Stimulated activated CD8-positive, alpha-beta memory T cell treated with anti-CD3 and anti-CD28 coated beads, Interleukin-4, amount 100 ng/mL, for 1 hour (primary cell): ENCODE data around the gene SP1.
A peak's percentile ranks its signal among the peaks of the same experiment; 100 is the strongest.
"Not testable (repeated sequence)": the region's sequence is repeated elsewhere in the genome, so short reads cannot be mapped to it uniquely, and the experiment has no call there.

ENCODE experiments used
- DNase-seq, 2 donors: peaks; one replicate each; pipeline ENCODE4 v3.0.0-alpha.2; 2020; ENCODE audit warnings: low read depth in 2 of 2, low spot score in 1 of 2

SP1 gene

DNA sequence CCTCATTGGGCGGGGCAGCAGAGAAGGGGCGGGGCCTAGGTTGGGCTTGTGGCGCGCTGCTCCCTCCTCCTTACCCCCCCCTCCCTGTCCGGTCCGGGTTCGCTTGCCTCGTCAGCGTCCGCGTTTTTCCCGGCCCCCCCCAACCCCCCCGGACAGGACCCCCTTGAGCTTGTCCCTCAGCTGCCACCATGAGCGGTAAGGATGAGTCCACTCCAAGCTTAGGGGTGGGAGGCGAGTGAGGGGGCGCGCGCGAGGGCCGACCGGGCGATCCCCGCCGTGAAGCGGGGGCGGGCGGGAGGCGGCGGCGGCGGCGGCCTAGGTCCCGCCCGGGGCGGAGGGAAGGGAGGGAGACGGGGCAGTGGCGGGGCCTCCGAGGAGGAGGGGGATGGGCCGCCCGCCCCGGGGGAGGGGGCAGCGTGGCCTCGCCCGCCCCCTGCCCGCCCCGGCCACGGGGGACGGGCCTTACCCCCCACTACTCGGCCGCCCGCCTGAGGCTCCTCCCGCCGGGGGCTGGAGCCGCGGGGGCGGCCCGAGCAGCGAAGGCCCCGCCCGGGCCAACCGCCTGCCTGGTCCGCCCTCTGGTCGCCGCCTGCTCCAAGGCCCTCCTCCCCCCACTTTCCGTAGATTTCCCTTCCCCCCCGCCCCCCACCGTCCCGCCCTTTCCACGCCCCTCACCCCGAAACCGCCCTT is at the start of gene SP1:
Gene SP1, plus strand, starts transcription at position 73 of the 690 bp plus-strand sequence. Its CDS starts 116 bp downstream, at position 189.
- DNase-seq: peak; percentile 98 to 99

GRCh38 chr12:53330671-53331070 is 49.3 kb upstream of the SP1 start:
- no peak for DNase-seq

DNA sequence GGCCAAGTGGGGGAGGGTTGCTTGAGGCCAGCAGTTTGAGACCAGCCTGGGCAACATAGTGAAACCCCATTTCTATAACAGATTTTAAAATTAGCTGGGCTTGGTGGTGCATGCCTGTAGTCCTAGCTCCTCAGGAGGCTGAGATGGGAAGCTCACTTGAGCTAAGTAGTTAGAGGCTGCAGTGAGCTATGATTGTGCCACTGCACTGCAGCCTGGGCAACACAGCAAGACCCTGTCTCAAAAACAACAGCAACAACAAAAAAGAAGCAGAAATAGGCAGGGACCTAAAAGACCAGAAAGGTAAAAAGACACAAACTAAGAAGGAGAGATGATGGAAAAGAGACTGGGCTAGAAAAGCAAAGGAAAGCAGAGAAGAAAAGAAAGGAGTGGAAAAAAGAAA is 47.6 kb upstream of the SP1 start:
- not testable (repeated sequence) for DNase-seq

GRCh38 chr12:53332744-53333143 is 47.2 kb upstream of the SP1 start:
- DNase-seq: no peak

GRCh38 chr12:53333289-53333688 is 46.7 kb upstream of the SP1 start:
- no peak for DNase-seq

DNA sequence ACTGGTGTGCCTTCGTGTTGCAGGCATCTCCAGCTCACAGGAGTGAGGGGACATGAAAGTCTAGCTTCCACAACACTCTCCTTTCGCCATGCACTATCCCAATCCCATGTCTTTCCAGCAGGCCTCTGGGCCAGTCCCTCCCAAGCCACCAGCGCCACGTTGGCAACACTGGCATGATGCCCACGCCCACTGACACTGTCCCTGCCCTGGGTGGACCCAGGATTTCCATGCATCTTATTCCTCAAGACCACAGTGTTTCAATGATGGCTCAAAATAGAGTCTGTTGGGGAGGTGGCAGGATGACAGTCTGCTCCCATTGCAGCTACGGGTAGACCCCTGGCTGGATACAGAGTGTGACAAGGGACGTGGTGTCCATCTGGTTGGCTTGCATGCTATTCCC is 46.1 kb upstream of the SP1 start:
- no peak for DNase-seq

DNA sequence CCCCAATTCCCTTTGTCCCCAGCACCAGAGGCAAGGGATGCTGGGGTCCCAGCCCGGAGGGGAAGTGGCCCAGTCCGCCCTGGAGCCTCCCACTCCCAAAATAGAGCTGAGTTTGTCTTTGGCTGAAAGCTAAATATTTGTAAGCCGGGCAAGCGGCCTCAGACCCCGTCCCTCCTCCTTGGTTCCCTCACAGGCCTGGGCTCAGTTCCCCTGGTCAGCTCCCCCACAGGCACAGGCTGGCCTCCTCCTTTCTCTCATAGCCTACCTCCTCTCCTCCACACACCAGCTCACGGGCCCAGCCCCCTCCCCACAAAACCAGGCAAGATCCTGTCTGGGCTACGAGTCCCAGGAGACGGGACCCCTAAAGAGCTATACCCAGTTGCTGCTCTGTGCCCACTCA is 45.2 kb upstream of the SP1 start:
- no peak for DNase-seq

DNA sequence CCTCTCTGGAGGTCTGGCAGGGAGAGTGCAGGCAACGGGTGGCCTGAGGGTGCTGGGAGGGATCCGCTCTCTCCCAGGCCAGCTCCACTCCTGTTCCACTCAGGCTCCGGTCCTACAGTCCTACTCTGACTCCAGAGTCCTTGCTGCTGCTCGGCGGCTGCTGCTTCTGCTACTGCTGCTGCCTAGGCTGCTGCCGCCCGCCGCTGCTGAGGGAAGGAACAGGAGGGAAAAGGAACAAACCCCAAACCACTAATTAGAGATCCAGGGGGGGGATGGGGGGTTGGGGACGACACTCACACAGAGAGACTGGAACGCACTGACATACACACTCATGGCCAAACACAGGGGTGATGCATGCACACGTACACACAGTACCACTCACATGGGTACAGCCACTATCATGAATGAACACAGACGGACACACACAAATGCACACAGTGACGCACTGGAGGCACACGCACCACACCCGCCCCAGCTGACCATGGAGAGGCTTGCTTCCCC is 43.7 kb upstream of the SP1 start, which contains the start of gene SP7:
Gene SP7, minus strand, starts transcription at position 174 of the 501 bp plus-strand sequence. CDS start 708 bp downstream, outside the sequence.
- DNase-seq: no peak

DNA sequence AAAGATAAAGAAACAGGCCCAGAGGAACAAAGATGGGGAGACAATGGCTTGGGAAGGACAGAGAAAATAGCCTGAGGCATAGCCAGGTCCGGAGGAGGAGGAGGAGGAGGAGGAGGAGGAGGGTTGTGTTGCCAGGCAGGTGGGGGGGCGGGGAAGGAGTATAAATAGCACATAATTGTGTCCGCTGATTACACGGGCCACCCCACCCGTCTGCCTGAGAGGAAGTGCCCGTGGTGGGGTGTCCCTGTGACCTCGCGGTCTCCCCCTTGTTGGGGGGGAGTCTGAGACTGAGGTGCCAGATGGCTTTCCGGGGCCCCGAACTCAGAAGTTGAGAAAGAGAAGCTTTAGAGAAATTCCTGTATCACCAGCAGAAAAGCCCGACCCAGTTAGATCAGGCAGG is 42.0 kb upstream of the SP1 start:
- DNase-seq: no peak

GRCh38 chr12:53338916-53339315 is 41.1 kb upstream of the SP1 start:
- no peak for DNase-seq

- no peak for DNase-seq
Measured at GRCh38 chr12:53340398-53340797, 39.6 kb upstream of the SP1 start.

GRCh38 chr12:53343449-53343848 is 36.5 kb upstream of the SP1 start:
- DNase-seq: no peak

DNA sequence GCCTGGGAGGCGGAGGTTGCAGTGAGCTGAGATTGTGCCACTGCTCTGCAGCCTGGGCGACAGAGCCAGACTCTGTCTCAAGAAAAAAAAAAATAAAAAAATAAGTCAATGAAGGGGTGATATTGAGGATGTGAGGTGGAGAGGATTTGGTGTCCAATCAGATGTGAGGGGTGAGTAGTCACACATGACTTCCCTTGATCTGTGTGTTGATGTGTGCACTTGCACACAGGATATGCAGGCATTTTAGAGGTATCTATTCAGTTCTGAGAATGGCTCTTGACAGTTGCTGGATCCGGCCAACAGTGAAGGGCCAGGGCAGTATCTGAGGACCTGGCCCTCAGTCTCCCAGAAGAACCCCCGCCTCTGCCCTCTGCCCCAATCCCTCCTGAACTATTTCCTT is 36.0 kb upstream of the SP1 start:
- no peak for DNase-seq

DNA sequence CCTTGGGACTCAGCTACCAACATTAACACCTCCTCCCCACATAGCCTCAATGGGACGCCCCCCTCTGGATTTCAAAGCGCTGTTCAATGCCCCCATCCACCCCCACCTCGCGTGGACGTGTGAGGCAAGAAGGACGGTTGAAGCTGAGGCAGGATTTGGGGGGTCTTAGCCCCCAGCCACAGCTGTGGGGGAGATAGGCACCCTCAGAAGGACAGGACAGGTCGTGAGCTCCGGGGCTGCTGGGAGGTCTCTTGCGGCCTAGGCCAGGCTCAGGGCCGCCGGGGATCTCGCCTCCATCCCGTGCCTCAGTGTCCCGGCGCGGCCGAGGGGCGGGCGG is 35.5 kb upstream of the SP1 start:
- DNase-seq: no peak

DNA sequence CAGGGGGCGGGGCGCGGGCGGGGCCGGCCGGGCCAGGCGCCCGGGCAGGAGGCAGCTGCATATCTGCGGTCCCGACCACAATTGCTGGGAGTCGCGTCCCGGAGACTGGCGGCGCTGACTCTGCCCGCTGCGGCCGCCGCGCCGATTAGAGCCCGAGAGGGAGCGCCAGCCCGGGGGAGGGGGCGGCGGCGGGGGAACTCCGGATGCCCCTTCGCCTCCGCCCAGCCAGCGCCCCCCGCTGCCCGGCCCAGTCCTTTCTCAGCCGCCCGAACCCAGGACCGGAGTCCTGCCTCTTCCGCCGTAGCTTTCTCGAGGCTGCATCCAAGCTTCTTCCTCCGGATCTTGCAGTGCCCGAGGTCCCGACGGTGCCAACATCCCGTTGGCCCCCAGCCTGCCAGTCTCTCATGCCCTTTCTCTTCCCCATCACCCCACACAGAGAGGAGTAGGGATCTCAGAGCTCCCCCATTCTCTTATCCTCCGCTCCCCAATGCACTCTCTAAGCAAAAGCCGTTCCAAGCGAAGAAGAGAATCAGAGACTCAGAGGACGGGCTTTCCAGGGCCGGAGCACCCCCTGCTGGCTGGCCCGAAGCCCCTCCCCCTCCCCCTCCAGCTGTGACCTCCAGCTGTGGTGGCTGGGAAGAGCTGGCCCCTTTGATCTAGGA is 35.0 kb upstream of the SP1 start:
- peak; percentile 32 to 49 for DNase-seq

DNA sequence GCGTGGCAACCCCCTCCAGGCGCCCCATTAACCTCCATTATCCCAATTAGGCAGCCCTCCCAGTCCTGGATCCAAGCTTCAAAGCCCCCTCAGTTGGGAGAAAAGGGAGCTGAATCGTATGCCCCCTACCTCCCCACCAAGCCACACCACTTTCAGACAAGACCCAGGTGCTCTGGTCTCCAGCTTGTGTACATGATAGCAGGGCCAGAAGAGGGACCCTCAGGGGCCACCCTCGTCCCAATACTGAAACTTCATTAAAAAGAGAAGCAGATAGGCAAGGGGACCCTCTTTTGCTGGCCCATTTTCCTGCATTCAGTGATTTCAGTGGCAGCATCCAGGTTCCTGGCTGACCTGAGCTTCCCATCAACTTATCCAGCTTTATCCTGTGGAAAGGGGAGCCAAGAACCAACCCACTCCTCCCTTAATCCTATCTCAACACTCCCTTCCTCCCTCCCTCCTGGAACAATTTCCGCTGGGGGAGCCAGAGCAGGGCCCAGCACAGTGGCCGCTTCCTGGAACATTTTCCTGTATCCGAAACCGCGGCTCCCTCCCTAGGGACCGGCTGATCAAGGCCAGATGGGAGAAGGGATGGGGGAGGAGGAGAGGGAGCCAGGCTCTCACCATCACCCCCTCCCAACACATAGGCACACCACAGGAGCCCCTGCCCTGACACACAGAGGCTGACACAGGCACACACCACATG is 34.3 kb upstream of the SP1 start:
- DNase-seq: no peak

GRCh38 chr12:53346491-53346890 is 33.5 kb upstream of the SP1 start:
- DNase-seq: no peak

DNA sequence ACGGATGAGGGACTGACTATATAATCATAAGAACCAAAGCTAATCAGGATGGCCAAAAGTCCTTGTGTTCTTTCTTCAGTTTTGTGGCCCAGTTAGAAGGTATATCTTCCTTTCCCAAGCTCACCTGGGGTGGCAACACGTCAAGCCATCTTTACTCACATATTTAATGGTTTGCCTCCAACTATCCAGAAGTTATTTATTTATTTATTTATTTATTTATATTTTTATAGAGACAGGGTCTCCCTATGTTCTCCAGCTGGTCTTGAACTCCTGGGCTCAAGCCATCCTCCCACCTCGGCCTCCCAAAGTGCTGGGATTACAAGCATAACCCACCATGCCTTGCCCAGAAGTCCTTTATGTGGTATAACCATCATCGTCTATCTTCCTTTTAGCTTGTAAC is 32.1 kb upstream of the SP1 start:
- DNase-seq: no peak

- DNase-seq: peak; percentile 66 to 75
Measured at GRCh38 chr12:53352331-53353256, 27.4 kb upstream of the SP1 start.

DNA sequence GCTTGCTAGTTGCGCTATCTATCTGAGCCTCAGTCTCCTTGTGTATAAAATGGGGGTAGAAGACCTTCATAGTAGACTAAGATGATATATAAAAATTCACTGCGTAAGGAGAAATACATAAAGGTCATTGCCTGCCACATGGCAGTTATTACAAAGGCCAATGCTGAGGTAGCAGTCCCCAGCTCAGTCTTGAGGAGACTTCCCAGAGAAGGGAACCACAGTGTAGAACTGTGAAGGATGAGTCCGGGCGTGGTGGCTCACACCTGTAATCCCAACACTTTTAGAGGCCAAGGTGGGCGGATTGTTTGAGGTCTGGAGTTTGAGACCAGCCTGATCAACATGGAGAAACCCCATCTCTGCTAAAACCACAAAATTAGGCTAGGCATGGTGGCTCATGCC is 26.7 kb upstream of the SP1 start:
- DNase-seq: no peak

DNA sequence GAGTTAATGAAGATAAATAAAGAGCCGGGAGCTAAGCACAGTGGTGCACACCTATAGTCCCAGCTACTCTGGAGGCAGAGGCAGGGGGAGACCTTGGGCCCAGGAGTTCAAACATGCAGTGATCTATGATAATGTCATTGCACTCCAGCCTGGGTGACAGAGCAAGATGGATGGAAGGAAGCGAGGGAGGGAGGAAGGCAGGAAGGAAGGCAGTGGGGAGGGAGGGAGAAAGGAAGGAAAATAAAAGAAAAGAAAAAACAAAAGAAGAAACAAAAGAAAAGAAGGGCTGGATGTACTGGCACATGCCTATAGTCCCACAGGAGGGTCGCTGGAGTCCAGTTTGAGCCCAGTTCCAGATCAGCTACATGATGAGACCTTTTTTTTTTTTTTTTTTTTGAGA is 24.9 kb upstream of the SP1 start:
- no peak for DNase-seq
